Measurements from ENCODE around the gene HEXIM2.

- TF ChIP-seq, protein P1, sequence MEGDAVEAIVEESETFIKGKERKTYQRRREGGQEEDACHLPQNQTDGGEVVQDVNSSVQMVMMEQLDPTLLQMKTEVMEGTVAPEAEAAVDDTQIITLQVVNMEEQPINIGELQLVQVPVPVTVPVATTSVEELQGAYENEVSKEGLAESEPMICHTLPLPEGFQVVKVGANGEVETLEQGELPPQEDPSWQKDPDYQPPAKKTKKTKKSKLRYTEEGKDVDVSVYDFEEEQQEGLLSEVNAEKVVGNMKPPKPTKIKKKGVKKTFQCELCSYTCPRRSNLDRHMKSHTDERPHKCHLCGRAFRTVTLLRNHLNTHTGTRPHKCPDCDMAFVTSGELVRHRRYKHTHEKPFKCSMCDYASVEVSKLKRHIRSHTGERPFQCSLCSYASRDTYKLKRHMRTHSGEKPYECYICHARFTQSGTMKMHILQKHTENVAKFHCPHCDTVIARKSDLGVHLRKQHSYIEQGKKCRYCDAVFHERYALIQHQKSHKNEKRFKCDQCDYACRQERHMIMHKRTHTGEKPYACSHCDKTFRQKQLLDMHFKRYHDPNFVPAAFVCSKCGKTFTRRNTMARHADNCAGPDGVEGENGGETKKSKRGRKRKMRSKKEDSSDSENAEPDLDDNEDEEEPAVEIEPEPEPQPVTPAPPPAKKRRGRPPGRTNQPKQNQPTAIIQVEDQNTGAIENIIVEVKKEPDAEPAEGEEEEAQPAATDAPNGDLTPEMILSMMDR (IDR thresholded peaks at IDR 0.05): no peak
- no peak for TF ChIP-seq POLR2A (IDR thresholded peaks at IDR 0.05)
Measured at GRCh38 chr17:45189009-45189408, 27.3 kb downstream of the HEXIM2 start.
